Measurements from ENCODE around the gene TSPO2. TPM values are rescaled to one million over a fixed set of nuclear protein-coding genes. Genes with fewer than 3 reads are reported as not detected.

Gene TSPO2
- total RNA-seq, 4 donors from 2014 or later: not detected

DNA sequence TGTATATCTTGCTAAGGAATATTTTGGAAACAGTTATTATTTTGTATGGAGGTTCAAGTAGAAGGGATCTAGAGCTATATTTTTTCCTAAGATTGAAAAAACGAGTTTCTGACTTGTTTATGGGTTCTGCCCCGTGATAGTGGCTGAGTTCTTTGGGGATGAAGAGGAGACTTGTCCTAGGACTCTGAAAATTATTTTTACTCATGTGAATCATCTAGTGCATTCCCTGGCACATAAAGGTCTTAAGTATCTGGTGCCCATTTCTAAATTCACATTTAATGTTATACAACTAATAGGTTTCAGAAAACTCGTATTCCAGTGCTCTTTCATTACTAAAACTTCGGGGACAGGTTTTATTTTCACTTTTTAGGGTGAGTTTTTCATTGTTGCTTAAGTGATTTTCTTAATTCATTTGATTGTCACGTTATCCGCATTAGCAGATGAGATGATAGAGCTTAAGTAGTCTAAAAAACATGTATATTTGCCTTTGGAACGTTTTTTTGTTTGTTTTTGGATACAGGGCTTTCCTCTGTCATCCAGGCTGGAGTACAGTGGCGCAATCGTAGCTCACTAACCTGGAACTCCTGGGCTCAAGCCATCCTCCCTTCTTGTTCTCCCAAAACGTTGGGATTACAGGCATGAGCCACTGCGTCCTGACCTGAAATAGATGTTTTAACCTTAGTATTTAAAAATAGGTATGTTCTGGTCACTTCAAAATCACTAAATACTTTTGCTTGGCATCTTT is 32.6 kb downstream of the TSPO2 start:
- H3K9me3 ChIP-seq: no peaks in the 10 kb centered on the region
- TF ChIP-seq POLR2A (IDR thresholded peaks at IDR 0.05) (no peak), EP300 (IDR thresholded peaks at IDR 0.05) (no peak)
- TF ChIP-seq, protein P1, sequence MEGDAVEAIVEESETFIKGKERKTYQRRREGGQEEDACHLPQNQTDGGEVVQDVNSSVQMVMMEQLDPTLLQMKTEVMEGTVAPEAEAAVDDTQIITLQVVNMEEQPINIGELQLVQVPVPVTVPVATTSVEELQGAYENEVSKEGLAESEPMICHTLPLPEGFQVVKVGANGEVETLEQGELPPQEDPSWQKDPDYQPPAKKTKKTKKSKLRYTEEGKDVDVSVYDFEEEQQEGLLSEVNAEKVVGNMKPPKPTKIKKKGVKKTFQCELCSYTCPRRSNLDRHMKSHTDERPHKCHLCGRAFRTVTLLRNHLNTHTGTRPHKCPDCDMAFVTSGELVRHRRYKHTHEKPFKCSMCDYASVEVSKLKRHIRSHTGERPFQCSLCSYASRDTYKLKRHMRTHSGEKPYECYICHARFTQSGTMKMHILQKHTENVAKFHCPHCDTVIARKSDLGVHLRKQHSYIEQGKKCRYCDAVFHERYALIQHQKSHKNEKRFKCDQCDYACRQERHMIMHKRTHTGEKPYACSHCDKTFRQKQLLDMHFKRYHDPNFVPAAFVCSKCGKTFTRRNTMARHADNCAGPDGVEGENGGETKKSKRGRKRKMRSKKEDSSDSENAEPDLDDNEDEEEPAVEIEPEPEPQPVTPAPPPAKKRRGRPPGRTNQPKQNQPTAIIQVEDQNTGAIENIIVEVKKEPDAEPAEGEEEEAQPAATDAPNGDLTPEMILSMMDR (IDR thresholded peaks at IDR 0.05): no peak
- peaks cover 0 to 55% (median 23%) of the 10 kb centered on the region in 4 donors for H3K4me1 ChIP-seq
- H3K36me3 ChIP-seq: peaks cover 0 to 15% (median 0%) of the 10 kb centered on the region in 3 donors
- 52 to 53% methylated on average over 11 of the region's 11 CpGs for WGBS, 2 donors
- peak overlapping the region in 3 of 4 donors; percentile 99 to 100 (median 100) for H3K27ac ChIP-seq
- no peak for DNase-seq (ENCODE audit: low spot score in 2 of 2)
- H3K27me3 ChIP-seq: no peaks in the 10 kb centered on the region
- H3K4me3 ChIP-seq: peak overlapping the region in 2 of 4 donors; percentile 81 to 97

- no peak overlapping the region for H3K4me3 ChIP-seq
- 67 to 72% methylated on average over 4 of the region's 4 CpGs for WGBS, 2 donors
Measured at GRCh38 chr6:41075651-41076626, 33.7 kb downstream of the TSPO2 start.

GRCh38 chr6:41077536-41077935 is 35.3 kb downstream of the TSPO2 start:
- H3K4me1 ChIP-seq: peaks cover 0 to 42% (median 18%) of the 10 kb centered on the region in 4 donors
- DNase-seq (ENCODE audit: low spot score in 2 of 2): no peak
- H3K9me3 ChIP-seq: no peaks in the 10 kb centered on the region
- 84 to 90% methylated on average over 2 of the region's 2 CpGs for WGBS, 2 donors
- no peak overlapping the region for H3K4me3 ChIP-seq
- no peak overlapping the region for H3K27ac ChIP-seq
- TF ChIP-seq, protein P1 (IDR thresholded peaks at IDR 0.05): no peak
- TF ChIP-seq EP300 (IDR thresholded peaks at IDR 0.05): no peak
- TF ChIP-seq POLR2A (IDR thresholded peaks at IDR 0.05): no peak
- peaks cover 0 to 31% (median 7%) of the 10 kb centered on the region in 3 donors for H3K36me3 ChIP-seq
- no peaks in the 10 kb centered on the region for H3K27me3 ChIP-seq

More at GRCh38 chr6:41075651-41076626, 33.7 kb downstream of the TSPO2 start:
- Histone ChIP-seq H3K27me3 (no peaks in the 10 kb centered on the region), H3K9me3 (no peaks in the 10 kb centered on the region), H3K36me3 (peaks cover 0 to 21% (median 7%) of the 10 kb centered on the region in 3 donors), H3K27ac (peak overlapping the region in 2 of 4 donors; percentile 100), H3K4me1 (peaks cover 0 to 47% (median 20%) of the 10 kb centered on the region in 4 donors)
- DNase-seq (ENCODE audit: low spot score in 2 of 2): no peak
- TF ChIP-seq, protein P1 (IDR thresholded peaks at IDR 0.05): no peak
- TF ChIP-seq POLR2A (IDR thresholded peaks at IDR 0.05) (no peak), EP300 (IDR thresholded peaks at IDR 0.05) (no peak)

DNA sequence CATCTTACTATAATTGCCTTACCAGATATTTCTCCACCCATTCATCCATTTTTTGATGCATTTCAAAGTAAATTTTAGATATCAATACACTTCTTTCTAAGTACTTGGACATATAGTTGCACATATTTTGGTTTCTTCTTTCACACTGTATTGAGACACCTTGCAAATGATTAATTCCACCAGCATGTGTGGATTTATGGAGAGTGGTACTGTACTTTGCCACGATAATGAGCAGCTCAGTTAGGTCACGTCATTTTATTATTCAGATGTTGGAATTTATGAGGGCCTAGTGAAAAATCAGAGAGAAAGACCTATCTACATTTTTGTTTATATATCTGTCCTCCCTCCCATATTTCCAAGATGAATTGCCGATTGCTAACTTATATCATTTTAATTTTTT is 35.8 kb downstream of the TSPO2 start:
- no peak for DNase-seq (ENCODE audit: low spot score in 2 of 2)
- Histone ChIP-seq H3K9me3 (no peaks in the 10 kb centered on the region), H3K36me3 (peaks cover 0 to 35% (median 7%) of the 10 kb centered on the region in 3 donors), H3K4me1 (peaks cover 0 to 42% (median 18%) of the 10 kb centered on the region in 4 donors), H3K27me3 (no peaks in the 10 kb centered on the region), H3K27ac (no peak overlapping the region), H3K4me3 (no peak overlapping the region)
- WGBS, 2 donors: 86 to 87% methylated on average over 3 of the region's 3 CpGs
- TF ChIP-seq, protein P1 (IDR thresholded peaks at IDR 0.05): no peak
- TF ChIP-seq EP300 (IDR thresholded peaks at IDR 0.05): no peak
- TF ChIP-seq POLR2A (IDR thresholded peaks at IDR 0.05): no peak

Data from tibial nerve (tissue), 4 donors.